Raji (cell line): Measurements from ENCODE around the gene RAD51B.

Experiments
- POLR2A ChIP-seq: IDR thresholded peaks from 2 replicates; pipeline ENCODE4 v1.6.1; 2011; ENCODE audit warnings: low read depth, low read length, control low read depth; ENCODE audit not compliant: insufficient read depth

The RAD51B gene

GRCh38 chr14:67819563-67820421 is at the start of gene RAD51B:
Gene RAD51B (plus strand): TSS chr14:67819779.
- TF ChIP-seq POLR2A: peak; percentile 72

GRCh38 chr14:67773844-67774377 is 45.7 kb upstream of the RAD51B start:
- no peak for TF ChIP-seq POLR2A

- TF ChIP-seq POLR2A: no peak
Measured at GRCh38 chr14:67776653-67777322, 42.8 kb upstream of the RAD51B start.

- no peak for TF ChIP-seq POLR2A
Measured at GRCh38 chr14:67778792-67779191, 40.8 kb upstream of the RAD51B start.

- TF ChIP-seq POLR2A: no peak
Measured at GRCh38 chr14:67782090-67782489, 37.5 kb upstream of the RAD51B start.

- no peak for TF ChIP-seq POLR2A
Measured at GRCh38 chr14:67784244-67784823, 35.2 kb upstream of the RAD51B start.

GRCh38 chr14:67785270-67786109 is 34.1 kb upstream of the RAD51B start:
- TF ChIP-seq POLR2A: no peak

- no peak for TF ChIP-seq POLR2A
Measured at GRCh38 chr14:67787673-67788072, 31.9 kb upstream of the RAD51B start.

- no peak for TF ChIP-seq POLR2A
Measured at GRCh38 chr14:67798731-67799130, 20.8 kb upstream of the RAD51B start.

- TF ChIP-seq POLR2A: no peak
Measured at GRCh38 chr14:67800743-67801142, 18.8 kb upstream of the RAD51B start.

GRCh38 chr14:67806246-67806645 is 13.3 kb upstream of the RAD51B start:
- TF ChIP-seq POLR2A: no peak

GRCh38 chr14:67814821-67815220 is 4.8 kb upstream of the RAD51B start:
- TF ChIP-seq POLR2A: no peak

- no peak for TF ChIP-seq POLR2A
Measured at GRCh38 chr14:67815573-67816225, 3.9 kb upstream of the RAD51B start.

- peak; percentile 51 for TF ChIP-seq POLR2A
Measured at GRCh38 chr14:67816326-67817002, 3.1 kb upstream of the RAD51B start, which contains the start of gene ZFYVE26. Gene ZFYVE26 (minus strand): TSS chr14:67816590. CDS start chr14:67815963, 627 bp downstream.
